H1 (cell line): Measurements from ENCODE around the gene TCIRG1. TPM values are rescaled to one million over a fixed set of nuclear protein-coding genes. Genes with fewer than 3 reads are reported as not detected.

Source experiments
- BRCA1 ChIP-seq: IDR thresholded peaks from 2 replicates; pipeline ENCODE4 v1.6.1; 2012; ENCODE audit warnings: low read depth, low read length, improper control_type of control experiment
- CBX8 ChIP-seq: fragments of 300-800, 300-1000 bp; sonication (generic); IDR thresholded peaks from 2 replicates; pipeline ENCODE4 v1.7.1; 2016; ENCODE audit warnings: low read depth, low read length, borderline replicate concordance
- CHD1 ChIP-seq: IDR thresholded peaks from 2 replicates; pipeline ENCODE4 v1.6.1; 2012; ENCODE audit warnings: low read depth, low read length, improper control_type of control experiment
- KDM4A ChIP-seq: IDR thresholded peaks from one replicate; pipeline ENCODE4 v1.7.1; 2012; ENCODE audit warnings: low read depth, mild to moderate bottlenecking, moderate library complexity, low read length, inconsistent platforms; ENCODE audit not compliant: severe bottlenecking
- YY1 ChIP-seq: IDR thresholded peaks from 2 replicates; pipeline ENCODE4 v1.6.1; 2011; ENCODE audit warnings: low read depth, mild to moderate bottlenecking, low read length
- polyA plus RNA-seq, 7 experiments: library from polyadenylated mRNA; depleted of rRNA in 3 of 7; stranded (reverse) in 5 of 7; unstranded in 2 of 7; fragments of >200 nt in 5 of 7; fragments of 200-250 nt in 2 of 7; gene quantifications; 1 replicate in 5 of 7; 2 replicates in 1 of 7; 4 replicates in 1 of 7; pipeline versions ENCODE4 v1.2.1 to v1.2.3, GENCODE V29; 2011 to 2013; ENCODE audit warnings: missing spikeins in 2 of 7, mixed read lengths in 2 of 7
- total RNA-seq: library from RNA; stranded (reverse); fragmentation: NEBNext Ultra II Directional; extraction: Animal tissue kit (Norgen Biotek cat#: 25700); gene quantifications from 2 replicates; pipeline ENCODE4 v1.2.1, GENCODE V29; 2021
- TF ChIP-seq, protein P1 (sequence below): IDR thresholded peaks from 2 replicates; pipeline ENCODE4 v1.6.1; 2011; ENCODE audit warnings: low read length, improper control_type of control experiment

Gene TCIRG1
- total and polyA plus RNA-seq, 2 of the 8 experiments (the other 6 are each of a cell fraction or from before 2014, with no cell fraction given), result 25.3 to 39.6 TPM

DNA sequence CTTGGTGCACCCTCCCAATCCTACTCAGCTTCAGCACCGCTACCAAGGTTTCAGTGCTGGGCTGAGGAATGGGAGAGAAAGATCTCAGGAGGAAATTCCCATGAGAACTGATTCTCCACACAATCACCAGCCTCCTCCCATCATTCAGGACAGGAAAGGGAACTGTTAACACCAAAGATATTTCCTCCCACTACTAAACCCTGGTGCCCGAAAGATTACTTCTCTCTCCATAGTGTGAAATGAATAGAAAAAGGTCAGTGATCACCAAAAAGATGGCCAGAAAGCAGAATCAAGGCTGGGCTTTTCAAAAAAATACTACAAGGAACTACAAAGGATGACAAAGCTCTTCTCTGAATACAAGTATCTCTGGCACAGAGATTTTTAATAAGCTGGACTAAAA lies 26.1 kb downstream of the TCIRG1 start (continued):
- TF ChIP-seq, protein P1, sequence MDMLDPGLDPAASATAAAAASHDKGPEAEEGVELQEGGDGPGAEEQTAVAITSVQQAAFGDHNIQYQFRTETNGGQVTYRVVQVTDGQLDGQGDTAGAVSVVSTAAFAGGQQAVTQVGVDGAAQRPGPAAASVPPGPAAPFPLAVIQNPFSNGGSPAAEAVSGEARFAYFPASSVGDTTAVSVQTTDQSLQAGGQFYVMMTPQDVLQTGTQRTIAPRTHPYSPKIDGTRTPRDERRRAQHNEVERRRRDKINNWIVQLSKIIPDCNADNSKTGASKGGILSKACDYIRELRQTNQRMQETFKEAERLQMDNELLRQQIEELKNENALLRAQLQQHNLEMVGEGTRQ, result no peak
- no peak for TF ChIP-seq BRCA1
- TF ChIP-seq YY1, result no peak
- no peak for TF ChIP-seq CBX8
- no peak for TF ChIP-seq CHD1
- no peak for TF ChIP-seq KDM4A
